Measurements from ENCODE around the gene GAB3. TPM values are rescaled to one million over a fixed set of nuclear protein-coding genes. Genes with fewer than 3 reads are reported as not detected.

GAB3 gene
- polyA plus RNA-seq, 1 donor from 2014 or later: not detected

DNA sequence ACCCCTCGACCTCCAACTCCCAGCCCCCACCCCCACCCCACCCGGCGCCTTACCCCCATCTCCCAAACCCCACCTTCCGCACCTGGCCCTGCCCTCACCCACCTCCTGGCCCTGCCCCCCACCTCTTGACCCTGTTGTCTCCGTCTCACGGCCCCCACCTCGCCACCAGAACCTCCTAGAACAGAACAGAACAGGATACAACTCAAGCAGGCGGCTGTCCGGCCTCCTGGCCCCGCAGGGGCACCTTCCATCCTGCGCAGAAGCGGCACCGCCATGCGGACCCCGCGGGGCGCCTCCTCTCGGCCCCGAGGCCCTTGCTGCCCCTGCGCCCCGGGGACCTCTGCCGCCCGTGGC, 97.9 kb downstream of the GAB3 start:
- TF ChIP-seq, protein P1, sequence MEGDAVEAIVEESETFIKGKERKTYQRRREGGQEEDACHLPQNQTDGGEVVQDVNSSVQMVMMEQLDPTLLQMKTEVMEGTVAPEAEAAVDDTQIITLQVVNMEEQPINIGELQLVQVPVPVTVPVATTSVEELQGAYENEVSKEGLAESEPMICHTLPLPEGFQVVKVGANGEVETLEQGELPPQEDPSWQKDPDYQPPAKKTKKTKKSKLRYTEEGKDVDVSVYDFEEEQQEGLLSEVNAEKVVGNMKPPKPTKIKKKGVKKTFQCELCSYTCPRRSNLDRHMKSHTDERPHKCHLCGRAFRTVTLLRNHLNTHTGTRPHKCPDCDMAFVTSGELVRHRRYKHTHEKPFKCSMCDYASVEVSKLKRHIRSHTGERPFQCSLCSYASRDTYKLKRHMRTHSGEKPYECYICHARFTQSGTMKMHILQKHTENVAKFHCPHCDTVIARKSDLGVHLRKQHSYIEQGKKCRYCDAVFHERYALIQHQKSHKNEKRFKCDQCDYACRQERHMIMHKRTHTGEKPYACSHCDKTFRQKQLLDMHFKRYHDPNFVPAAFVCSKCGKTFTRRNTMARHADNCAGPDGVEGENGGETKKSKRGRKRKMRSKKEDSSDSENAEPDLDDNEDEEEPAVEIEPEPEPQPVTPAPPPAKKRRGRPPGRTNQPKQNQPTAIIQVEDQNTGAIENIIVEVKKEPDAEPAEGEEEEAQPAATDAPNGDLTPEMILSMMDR (IDR thresholded peaks at IDR 0.05; ENCODE audit: poor library complexity, severe bottlenecking): no peak
- no peak for TF ChIP-seq SMC3 (conservative IDR thresholded peaks at IDR 0.05; ENCODE audit: poor library complexity)
- TF ChIP-seq RAD21 (conservative IDR thresholded peaks at IDR 0.05): no peak
- no peak for TF ChIP-seq POLR2AphosphoS5 (IDR thresholded peaks at IDR 0.05)
- TF ChIP-seq TAF1 (IDR thresholded peaks at IDR 0.05; ENCODE audit: low read depth): no peak
- TF ChIP-seq MXI1 (conservative IDR thresholded peaks at IDR 0.05; ENCODE audit: poor library complexity, severe bottlenecking): no peak
- TF ChIP-seq EZH2 (IDR thresholded peaks at IDR 0.05; ENCODE audit: borderline replicate concordance, insufficient read depth, low read length, poor library complexity, severe bottlenecking): no peak
- TF ChIP-seq, protein P2, sequence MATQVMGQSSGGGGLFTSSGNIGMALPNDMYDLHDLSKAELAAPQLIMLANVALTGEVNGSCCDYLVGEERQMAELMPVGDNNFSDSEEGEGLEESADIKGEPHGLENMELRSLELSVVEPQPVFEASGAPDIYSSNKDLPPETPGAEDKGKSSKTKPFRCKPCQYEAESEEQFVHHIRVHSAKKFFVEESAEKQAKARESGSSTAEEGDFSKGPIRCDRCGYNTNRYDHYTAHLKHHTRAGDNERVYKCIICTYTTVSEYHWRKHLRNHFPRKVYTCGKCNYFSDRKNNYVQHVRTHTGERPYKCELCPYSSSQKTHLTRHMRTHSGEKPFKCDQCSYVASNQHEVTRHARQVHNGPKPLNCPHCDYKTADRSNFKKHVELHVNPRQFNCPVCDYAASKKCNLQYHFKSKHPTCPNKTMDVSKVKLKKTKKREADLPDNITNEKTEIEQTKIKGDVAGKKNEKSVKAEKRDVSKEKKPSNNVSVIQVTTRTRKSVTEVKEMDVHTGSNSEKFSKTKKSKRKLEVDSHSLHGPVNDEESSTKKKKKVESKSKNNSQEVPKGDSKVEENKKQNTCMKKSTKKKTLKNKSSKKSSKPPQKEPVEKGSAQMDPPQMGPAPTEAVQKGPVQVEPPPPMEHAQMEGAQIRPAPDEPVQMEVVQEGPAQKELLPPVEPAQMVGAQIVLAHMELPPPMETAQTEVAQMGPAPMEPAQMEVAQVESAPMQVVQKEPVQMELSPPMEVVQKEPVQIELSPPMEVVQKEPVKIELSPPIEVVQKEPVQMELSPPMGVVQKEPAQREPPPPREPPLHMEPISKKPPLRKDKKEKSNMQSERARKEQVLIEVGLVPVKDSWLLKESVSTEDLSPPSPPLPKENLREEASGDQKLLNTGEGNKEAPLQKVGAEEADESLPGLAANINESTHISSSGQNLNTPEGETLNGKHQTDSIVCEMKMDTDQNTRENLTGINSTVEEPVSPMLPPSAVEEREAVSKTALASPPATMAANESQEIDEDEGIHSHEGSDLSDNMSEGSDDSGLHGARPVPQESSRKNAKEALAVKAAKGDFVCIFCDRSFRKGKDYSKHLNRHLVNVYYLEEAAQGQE (IDR thresholded peaks at IDR 0.05; ENCODE audit: borderline replicate concordance): no peak
- TF ChIP-seq EP300 (conservative IDR thresholded peaks at IDR 0.05; ENCODE audit: poor library complexity, severe bottlenecking): no peak
- H4K20me1 ChIP-seq (ENCODE audit: insufficient read depth): no peaks in the 10 kb centered on the region
- H3F3A ChIP-seq (ENCODE audit: insufficient read depth, low read length, poor library complexity, severe bottlenecking): no peaks in the 10 kb centered on the region
- no peak overlapping the region for H3K9ac ChIP-seq (ENCODE audit: low read length)
- H3K36me3 ChIP-seq (ENCODE audit: insufficient read depth, low read length): no peaks in the 10 kb centered on the region
- no peak overlapping the region for H2AFZ ChIP-seq (ENCODE audit: low read depth, low read length)
- no peaks in the 10 kb centered on the region for H3K9me3 ChIP-seq (ENCODE audit: low read length)
- H3K27me3 ChIP-seq (ENCODE audit: insufficient read depth, low read depth, low read length): no peaks in the 10 kb centered on the region
- no peaks in the 10 kb centered on the region for H3K79me2 ChIP-seq (replicated peaks; ENCODE audit: insufficient read depth, low read length)
- H3K9me2 ChIP-seq (ENCODE audit: insufficient read depth, low read length): no peaks in the 10 kb centered on the region
- no peak overlapping the region for H3K27ac ChIP-seq (ENCODE audit: low read length)
- H3K4me3 ChIP-seq (ENCODE audit: low read length): no peak overlapping the region
- no peak overlapping the region for H3K4me2 ChIP-seq (ENCODE audit: low read length)

DNA sequence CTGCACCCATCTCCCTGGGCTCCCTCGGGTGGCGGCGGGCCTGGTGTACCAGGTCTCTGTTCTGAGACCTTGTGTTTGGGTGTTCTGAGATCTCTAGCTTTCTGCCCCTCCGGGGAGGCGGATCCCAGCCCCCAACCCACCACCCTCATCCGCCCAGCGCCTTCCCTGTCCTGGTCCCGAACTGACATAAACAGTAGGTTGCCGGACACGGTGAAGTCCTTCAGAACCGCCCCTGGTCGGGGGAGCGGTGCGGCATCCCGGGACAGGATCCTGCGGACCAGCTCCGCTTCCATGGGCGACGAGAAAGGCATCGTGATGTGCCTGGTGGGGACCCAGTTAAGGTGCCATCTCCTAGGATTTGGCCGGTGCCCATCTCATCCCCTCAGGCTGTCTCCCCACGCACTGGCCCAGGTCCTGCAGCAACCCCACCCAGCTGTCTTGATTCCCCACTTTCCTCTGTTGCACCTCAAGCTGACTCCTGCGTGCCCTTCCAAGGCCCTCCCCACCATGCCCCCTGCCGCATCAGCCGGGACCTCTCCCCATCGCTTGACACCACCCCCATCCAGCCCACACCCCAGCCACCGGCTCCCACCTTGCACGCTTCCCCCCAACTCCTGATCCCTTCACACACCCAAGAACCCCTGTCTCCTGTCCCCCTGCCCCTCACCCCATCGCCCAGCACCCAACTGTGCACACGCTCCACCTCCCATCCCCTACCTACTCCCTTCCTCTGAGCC, 98.4 kb downstream of the GAB3 start:
- H3K9me2 ChIP-seq (ENCODE audit: insufficient read depth, low read length): no peaks in the 10 kb centered on the region

More for the DNA sequence above, 98.4 kb downstream of the GAB3 start:
- Histone ChIP-seq H3K4me3 (ENCODE audit: low read length) (no peak overlapping the region), H4K20me1 (ENCODE audit: insufficient read depth) (no peaks in the 10 kb centered on the region), H3K9me3 (ENCODE audit: low read length) (no peaks in the 10 kb centered on the region), H3K4me2 (ENCODE audit: low read length) (no peak overlapping the region), H3K27me3 (ENCODE audit: insufficient read depth, low read depth, low read length) (no peaks in the 10 kb centered on the region), H3K27ac (ENCODE audit: low read length) (no peak overlapping the region), H2AFZ (ENCODE audit: low read depth, low read length) (no peak overlapping the region), H3K79me2 (replicated peaks; ENCODE audit: insufficient read depth, low read length) (no peaks in the 10 kb centered on the region), H3K36me3 (ENCODE audit: insufficient read depth, low read length) (no peaks in the 10 kb centered on the region), H3K9ac (ENCODE audit: low read length) (no peak overlapping the region), H3F3A (ENCODE audit: insufficient read depth, low read length, poor library complexity, severe bottlenecking) (no peaks in the 10 kb centered on the region)
- TF ChIP-seq, protein P2 (IDR thresholded peaks at IDR 0.05; ENCODE audit: borderline replicate concordance): no peak
- TF ChIP-seq, protein P1 (IDR thresholded peaks at IDR 0.05; ENCODE audit: poor library complexity, severe bottlenecking): no peak
- TF ChIP-seq MXI1 (conservative IDR thresholded peaks at IDR 0.05; ENCODE audit: poor library complexity, severe bottlenecking) (no peak), EP300 (conservative IDR thresholded peaks at IDR 0.05; ENCODE audit: poor library complexity, severe bottlenecking) (no peak), RAD21 (conservative IDR thresholded peaks at IDR 0.05) (no peak), POLR2AphosphoS5 (IDR thresholded peaks at IDR 0.05) (no peak), EZH2 (IDR thresholded peaks at IDR 0.05; ENCODE audit: borderline replicate concordance, insufficient read depth, low read length, poor library complexity, severe bottlenecking) (no peak), SMC3 (conservative IDR thresholded peaks at IDR 0.05; ENCODE audit: poor library complexity) (no peak)
